MV-4-11 (cell line): ENCODE results near the gene CASP9.

Source experiments
- DNase-seq: peaks from one replicate; lab custom pipeline; 2025; lab: John Stamatoyannopoulos, UW

Gene CASP9

GRCh38 chr1:15445390-15446122, 78.5 kb downstream of the CASP9 start:
- peak; percentile 48 for DNase-seq

GRCh38 chr1:15444468-15445389, 79.3 kb downstream of the CASP9 start:
- DNase-seq = no peak

GRCh38 chr1:15443281-15443680, 80.7 kb downstream of the CASP9 start:
- no peak for DNase-seq

DNA sequence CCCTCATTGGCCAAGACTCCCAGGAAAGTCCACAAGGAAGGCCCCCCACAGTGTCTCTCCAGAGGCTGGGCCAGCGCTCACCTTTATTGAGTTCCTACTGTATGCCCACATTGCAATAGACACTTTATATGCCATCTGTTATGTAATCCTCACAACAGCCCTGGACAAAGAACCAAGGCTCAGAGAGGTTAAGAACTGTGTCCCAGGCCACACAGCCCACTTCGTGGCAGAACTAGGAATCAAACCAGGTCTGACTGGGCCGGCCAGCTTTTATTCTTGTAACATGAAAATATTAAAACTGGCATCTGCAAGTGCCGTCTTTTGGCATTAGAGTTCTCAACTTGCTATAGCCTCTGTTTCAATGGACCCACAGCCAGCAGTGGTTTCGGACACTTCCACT, 81.3 kb downstream of the CASP9 start:
- DNase-seq = no peak

DNA sequence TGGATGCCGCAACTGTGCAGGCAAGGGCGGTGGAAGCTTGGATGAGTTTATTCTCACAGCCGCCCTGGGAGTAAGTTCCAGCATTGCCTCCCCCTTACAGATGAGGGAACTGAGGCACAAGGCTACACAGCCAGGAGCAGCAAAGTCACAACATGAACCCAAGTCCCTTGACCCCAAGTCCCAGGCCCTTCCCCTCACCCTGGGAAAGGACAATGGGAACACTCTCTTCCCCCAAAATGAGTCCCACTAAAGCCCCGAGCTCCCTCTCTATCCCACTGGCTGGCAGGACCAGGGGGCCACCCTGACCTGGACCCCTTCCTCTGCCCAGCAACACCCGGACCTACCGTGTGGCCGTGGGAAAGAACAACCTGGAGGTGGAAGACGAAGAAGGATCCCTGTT, 81.9 kb downstream of the CASP9 start:
- DNase-seq = no peak
